Measurements from ENCODE around the gene UBTD2. TPM values are rescaled to one million over a fixed set of nuclear protein-coding genes. Genes with fewer than 3 reads are reported as not detected.
"Not testable (repeated sequence)": the region's sequence is repeated elsewhere in the genome, so short reads cannot be mapped to it uniquely, and the experiment has no call there.

Gene UBTD2
- total RNA-seq, 1 donor from 2014 or later: 42.5 TPM

DNA sequence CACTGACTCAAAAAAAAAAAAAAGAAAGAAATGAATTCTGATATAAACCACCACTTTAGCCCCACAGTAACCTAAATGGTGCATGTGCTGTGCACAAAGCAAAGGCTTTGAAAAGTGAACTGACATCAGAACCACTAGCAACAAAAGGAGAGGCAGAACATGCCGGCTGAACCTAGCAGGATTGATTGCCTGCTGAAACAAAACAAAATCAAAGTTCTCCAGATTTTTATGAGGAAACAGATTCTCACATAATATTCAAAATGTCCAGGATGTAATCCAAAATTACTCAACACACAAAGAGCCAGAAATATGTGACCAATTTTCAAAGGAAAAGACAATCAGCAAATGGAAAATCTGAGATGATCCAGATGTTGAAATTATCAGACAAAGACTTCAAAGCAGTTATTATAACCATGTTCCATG lies 37.9 kb downstream of the UBTD2 start:
- DNase-seq: peak; percentile 81

DNA sequence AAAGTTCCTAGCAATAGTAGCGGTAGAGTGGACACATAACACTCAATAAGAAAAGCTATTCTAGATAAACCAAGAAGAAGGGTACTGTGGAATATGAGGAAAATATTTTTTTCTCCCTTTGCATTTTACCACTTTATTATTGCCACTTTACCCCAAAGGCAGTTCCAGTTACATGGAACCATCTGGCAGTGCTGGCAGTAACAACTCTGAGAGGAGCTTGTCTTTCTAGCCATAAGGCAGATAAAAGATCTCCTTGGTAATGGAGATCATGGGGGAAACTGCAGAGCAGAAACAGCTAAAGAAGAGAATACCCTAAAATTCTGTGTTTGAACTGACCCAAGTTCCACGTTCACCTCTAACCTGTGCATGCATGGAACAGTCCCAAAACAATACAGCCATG lies 38.5 kb downstream of the UBTD2 start:
- DNase-seq: no peak

DNA sequence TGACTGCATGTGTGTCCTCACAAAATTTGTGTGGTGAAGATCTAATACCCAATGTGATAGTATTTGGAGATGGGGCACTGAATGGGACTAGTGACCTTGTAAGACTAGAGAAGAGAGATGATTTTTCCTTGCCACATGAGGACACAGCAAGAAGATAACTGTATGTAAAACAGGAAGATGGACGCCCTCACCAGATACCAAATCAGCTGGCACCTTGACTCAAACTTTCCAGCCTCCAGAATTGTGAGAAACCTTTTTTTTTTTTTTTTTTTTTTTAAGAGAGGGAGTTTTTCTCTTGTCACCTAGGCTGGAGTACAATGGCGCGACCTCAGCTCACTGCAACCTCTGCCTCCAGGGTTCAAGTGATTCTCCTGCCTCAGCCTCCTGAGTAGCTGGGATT lies 40.3 kb downstream of the UBTD2 start:
- no peak for DNase-seq

DNA sequence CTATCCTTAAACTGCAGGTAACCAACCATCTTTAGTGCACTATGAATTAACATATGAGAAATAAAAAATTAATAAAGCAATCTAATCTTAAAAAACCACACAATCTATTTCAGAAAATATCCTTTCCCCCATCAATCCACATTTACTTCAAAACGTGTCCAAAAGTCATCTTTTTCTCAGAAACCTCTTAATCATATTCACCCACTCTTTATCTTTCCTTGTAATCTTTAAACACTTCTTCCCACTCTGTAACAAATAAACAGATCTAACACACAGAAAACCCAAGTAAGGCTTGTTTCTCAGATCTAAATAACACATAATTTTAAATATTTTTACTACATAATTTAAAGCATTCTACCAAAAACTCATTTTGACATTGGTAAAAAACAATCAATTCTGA lies 45.2 kb downstream of the UBTD2 start:
- DNase-seq: no peak

DNA sequence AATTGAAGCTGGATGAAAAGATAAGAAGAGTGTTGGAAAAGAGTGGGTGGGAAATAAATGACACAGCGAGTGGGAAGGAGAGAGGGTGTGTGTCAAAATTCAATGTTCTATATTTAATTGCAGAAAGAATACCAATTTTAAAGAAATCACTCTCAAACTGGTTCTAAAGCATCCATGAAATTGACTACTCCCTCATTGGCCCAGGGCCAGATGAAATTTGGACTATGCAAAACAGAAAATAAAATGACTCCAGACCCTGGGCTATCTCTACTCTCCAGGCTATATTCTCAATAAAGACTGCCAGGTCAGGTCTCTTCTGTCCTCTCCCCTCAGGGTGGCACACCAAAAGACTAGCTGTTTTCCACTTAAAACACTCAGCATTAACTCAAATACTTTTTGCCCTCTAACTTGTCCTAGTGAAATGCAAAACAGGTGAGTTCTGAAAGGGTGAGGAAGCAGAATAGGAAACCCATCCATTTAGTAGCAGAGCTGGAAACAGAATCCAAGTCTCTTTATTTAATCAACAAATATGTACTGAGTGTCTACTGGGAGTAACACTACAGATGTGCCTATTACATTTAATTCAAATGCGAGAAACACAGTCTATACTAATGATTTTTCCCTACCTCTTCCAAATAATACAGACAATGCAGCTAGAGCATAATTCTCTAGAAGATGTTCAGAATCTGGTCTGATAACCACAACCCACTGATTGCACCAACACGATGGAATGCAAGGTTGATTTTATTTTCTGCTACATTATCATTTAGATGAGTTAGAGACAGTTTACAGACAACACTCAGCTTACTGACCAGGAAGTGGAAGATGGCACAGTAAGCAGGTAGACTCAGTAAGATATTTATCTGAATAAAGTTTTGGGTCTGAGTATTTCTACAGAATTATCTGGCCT lies 47.5 kb downstream of the UBTD2 start:
- no peak for DNase-seq

DNA sequence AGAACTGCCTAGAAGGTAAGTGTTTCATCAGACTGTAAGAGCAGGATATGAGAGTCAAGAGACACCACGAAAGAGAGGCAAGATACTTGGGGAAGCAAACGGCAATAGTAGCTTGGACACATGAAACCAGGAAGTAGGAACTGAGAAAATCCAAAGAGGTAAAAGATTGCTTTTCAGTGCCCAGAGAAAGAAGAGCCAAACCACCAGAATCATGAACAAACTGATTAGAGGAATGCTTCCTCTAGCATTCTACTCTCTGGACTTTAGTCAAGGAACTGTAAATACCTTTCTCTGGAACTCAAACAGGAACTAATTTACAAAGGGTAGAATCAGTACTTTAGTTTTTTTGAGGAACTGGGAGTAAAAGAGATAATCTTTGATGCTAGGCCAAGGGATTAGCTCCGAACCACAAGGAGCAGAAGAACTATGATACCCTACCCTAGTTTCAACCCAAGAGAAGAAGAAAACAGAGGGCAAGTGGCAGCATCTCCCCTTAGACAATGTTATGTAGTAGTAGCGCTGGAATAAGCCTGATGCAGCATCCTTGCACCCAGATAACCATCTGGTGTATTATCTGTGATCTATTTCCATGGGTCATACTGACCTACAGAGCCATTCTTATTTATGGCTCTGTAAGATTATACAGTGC lies 48.3 kb downstream of the UBTD2 start:
- no peak for DNase-seq

DNA sequence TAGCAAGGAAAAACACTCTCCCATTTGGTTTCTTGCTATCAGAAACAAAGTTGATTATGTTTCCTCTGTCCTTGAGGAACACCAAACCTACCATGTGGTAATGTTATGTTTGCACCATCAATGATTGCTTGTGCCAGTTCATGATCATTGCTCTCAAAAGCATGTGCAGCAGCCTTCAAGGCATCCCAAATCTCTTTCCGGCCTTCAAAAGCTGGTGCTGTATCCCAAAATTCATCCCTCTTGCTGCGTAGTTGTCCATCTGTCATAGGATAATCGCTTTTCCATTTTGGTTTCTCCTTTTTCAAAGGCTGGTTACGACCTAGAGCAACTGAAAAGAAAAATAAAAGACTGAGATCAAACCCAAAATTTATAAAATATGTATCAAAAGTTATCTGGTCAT lies 49.5 kb downstream of the UBTD2 start:
- DNase-seq: no peak

DNA sequence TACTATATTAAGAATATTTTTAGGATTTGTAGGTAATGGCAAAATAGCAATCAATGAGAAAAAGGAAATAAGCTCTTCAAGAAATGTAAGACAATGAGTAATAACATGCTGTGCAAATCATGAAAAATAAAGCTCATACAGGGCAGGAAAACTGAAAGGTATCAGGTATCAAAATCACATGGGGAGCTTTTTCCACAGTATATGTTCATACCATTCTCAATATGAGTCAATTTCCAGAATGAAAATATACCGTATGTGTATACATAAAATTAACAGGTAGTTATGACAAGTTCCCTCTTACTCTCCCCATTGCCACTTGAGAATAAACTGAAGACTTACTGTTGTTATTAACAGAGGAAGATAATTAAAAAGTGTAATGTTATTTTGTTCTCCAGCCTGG lies 53.7 kb downstream of the UBTD2 start:
- DNase-seq: no peak

DNA sequence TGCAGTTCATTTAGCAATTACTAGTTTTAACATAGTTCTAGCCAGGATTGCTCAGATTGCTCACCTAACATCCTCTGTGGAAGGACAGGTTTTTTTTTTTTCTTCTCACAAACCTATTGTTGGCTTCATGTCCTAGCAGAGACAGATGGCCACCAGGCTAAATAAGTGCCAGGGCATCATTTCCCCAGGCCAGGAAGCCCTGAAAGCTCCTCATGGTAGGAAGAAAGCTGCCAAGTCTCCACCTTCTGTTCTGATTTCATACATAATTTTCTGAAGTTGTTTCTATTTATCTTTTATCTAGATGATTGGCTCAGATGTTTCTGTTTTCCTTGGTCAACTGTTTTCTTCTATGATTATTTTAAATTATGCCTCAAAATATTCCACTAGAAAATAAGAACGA lies 58.6 kb downstream of the UBTD2 start:
- no peak for DNase-seq

DNA sequence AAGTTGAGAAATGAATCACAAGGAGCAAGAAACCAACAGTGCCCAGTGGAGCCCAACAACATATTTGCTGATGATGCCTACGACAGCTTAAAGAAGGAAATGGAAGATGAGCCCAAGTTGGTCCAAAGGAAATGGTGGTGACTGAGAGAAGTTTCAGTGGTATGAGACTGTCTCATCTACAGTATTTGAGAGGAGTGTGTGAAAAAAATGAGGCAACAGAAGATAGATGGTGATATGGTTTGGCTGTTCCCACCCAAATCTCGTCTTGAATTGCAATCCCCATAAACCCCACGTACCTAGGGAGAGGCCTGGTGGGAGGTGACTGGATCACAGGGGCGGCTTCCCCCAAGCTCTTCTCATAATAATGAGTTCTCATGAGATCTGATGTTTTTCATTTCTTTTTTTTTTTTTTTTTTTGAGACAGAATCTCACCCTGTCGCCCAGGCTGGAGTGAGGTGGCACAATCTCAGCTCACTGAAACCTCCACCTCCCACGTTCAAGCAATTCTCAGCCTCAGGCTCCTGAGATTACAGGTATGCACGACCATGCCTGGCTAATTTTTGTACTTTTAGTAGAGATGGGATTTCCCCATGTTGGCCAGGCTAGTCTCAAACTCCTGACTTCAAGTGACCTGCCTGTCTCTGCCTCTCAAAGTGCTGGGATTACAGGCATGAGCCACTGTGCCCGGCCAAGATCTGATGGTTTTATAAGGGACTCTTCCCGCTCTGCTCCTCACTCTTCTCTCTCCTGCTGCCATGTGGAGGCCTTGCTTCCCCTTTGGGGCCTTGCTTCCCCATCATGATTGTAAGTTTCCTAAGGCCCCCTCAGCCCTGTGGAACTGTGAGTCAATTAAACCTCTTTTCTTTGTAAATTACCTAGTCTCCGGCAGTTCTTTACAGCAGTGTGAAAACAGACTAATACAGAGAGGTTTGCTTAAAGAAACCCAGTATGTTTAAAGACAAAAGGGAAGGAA lies 59.4 kb downstream of the UBTD2 start:
- no peak for DNase-seq

DNA sequence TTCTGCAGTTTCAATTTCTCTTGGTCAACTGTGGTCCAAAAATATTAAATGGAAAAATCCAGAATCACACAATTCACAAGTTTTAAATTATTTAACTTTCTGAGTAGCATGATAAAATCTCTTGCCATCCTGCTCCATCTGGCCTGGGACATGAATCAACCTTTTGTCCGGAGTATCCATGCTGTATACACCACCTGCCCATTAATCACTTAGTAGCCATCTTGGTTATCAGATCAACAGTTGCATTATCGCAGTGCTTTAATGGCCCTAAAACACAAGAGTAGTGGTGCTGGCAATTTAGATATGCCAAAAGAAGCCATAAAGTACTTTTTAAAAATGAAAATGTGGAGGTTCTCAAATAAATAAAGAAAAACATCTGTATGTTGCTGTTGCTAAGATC lies 64.3 kb downstream of the UBTD2 start:
- DNase-seq: no peak

DNA sequence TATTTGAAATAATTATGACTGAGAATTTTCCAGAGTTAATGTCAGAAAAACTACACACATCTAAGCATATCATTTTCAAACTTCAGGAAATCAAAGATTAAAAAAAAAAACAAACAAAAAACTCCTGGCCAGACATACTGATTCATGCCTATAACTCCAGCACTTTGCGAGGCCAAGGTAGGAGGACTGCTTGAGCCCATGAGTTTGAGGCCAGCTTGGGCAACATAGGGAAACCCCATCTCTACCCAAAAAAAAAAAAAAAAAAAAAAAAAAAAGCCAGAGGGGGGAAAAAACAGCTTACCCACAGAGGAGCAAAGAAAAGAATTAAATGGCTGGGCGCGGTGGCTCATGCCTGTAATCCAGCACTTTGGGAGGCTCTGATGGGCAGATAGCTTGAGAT lies 67.2 kb downstream of the UBTD2 start:
- DNase-seq: no peak

DNA sequence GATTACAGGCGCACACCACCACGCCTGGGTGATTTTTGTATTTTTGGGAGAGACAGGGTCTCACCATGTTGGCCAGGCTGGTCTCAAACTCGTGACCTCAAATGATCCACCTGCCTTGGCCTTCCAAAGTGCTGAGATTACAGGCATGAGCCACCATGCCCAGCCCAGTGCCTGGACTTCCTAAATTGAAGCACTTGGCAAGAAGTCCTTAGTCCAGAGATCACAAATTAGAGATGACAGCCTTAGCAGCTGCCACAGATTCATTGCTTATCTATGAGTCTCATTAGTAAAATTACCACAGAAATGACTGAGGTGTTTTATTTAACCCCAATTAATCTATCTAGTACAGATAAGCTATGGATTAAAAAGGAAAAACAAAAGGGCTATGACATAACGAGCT lies 70.4 kb downstream of the UBTD2 start:
- no peak for DNase-seq

DNA sequence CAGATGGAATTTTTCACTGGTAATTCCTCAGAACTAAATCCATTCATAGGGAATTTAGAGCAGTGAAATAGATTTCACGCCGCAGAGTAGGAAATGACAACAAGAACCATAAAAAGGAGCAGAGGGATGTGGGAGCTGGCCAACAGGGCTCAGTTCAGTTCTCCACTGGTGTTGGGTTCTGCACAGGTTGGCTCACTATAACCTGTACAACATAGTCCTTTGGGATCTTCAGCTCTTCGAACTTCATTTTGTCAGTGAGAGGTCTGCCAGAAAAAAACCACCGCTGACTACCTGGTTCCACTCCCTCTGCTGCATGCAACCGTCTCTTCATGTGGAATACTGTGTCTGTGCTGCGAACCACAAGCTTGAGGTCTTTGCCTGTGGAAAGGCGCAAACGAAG lies 71.9 kb downstream of the UBTD2 start:
- DNase-seq: no peak

DNA sequence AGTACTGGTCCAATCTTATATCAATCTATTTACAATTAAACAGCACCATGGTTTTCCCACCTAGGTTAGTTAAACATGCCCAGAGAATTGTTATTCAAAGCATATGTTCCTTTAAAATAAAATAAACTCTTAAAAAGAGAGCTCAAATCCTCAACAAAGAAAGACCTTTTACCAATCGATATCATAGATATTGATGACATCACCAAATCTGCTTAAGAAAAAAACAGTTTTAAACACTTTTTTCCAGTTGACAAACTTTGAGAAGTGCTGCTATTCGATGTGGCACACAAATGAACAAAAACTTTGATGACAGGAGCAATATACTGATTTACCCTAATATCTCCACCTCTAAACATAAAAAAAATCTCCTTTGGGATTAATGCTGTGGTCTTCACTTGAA lies 73.8 kb downstream of the UBTD2 start:
- no peak for DNase-seq

DNA sequence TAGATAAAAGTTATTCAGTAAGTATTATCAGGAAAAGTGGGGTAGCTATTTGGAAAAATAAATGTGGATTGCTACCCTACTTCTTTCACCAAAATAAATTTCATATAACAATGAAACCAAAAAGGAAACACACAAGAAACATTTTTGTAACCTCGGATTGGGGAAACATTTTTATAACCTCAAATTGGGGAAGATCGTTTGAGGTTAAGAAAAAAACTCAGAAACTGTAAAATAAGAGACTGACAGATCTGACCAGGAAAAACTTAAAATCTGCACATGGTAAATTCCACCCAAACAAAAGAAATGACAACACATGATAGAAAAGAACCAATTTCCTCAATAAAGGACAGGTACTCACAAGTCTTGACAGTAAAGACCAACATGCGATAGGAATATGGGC lies 76.1 kb downstream of the UBTD2 start:
- DNase-seq: no peak

DNA sequence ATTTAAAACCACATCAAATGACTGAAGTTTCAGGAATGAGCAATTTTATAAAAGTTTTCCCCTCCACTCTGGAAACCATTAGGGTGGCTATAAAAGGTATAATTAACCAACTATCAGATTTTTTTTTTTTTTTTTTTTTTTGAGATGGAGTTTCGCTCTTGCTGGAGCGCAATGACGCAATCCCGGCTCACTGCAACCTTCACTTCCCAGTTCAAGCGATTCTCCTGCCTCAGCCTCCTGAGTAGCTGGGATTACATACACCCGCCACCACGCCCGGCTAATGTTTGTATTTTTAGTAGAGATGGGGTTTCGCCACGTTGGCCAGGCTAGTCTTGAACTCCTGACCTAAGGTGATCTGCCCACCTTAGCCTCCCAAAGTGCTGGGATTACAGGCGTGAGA lies 77.6 kb downstream of the UBTD2 start:
- DNase-seq: not testable (repeated sequence)

DNA sequence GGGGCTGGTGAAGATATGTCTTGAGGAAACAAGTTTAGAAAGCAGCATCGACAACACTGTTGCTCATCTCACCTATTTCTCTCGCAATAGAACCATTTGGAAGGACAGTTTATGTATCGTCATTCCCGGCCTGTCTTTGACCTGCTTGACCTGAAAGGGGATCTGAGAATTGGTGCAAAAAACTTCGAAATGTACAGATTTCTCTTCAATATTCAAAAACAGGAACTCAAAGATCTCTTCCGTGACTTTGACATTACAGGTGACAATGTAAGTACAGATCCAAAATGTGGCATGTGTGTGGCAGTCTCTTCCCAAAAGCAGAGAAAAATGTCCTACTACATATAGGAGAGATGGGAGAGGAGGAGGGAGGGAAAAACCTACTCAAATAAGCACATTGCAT lies 83.1 kb downstream of the UBTD2 start:
- DNase-seq: no peak

DNA sequence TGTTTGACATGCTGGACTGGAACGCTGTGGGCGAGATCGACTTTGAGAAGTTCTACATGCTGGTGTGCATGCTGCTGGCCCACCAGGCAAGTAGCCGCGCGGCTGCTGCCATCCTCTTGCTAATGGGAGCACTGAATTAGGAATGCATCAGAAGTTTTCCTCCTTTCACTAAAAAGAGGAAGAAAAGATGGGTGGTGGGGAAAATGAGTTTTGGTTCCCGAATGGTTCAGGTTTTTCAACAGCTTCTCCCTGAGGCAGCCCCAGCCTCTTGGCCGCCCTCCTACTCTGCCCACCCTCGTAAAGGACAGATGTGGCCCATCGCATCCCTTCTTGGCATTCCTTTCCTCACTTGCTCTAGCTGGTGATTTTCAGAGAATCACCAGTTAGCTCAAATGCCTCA lies 84.1 kb downstream of the UBTD2 start:
- DNase-seq: no peak

DNA sequence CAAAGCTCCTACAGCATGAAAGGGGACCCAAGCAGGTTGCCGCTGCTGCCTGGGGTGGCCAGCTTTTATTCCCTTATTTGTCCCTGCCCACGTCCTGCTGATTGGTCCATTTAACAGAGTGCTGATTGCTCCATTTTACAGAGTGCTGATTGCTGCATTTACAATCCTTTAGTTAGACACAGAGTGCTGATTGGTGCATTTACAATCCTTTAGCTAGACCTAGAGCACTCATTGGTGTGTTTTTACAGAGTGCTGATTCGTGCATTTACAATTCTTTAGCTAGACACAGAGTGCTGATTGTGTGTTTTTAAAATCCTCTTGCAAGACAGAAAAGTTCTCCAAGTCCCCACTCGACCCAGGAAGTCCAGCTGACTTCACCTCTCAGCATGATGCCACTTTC lies 85.8 kb downstream of the UBTD2 start:
- not testable (repeated sequence) for DNase-seq

DNA sequence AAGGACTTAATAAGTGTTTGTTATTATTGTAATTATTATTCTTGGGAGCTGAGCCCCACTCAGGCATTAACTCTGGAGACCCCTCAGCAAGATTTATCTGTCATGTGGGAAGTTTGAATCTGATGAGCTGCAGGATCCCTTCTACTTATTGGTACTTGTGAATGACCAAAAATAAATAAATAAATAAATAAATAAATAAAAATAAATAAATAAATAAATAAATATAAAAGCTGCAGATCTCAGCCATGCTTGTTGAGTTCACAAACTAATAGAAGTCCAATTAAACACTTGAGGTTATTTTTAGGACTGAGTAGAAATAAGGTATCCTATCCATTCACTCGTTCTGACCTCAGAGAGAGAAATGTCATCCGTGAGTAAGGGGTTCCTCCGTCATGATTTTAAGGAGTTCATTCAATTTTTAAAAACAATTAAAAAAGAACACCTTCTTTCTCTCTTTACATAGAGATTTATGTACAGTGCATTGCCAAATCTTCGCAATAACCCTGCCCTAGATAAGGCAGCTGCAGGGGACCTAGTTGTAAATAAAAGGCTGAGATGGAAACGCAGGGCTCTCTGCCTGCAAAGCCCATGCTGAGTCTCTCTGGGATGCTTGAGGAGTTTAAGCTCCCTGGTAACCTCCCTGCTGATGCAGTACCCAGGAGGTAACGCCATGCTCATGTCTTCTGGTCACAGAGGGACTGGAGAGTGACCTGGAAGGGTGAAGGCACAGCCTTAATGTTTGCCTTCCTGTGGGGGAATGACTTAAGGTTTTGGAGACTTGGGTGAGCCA lies 88.4 kb downstream of the UBTD2 start:
- DNase-seq: no peak

DNA sequence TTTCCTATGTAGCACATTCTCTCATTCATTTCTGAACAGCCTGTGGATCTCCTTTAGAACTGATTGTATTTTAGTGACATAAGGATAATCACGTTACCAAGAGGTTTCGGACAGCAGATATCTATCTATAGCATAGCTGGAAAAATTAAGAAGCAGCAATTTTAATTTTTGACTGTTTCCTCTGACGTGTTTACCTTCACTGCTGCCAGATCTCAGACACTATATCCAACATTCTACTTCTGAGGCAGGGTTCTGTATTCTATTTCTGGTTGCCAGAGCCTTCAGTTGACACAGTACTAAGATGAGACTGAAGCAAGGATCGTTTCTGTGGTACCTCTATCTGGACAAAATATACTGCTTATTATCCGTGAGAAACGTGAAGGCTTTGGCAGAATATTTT lies 89.7 kb downstream of the UBTD2 start, which contains the start of gene EFCAB9:
Gene EFCAB9 (plus strand): TSS at position 301 of the 400 bp plus-strand sequence. CDS start 1 bp downstream, at position 302.
- no peak for DNase-seq
